Esophagus (tissue), 2 donors: ENCODE measurements around the gene ST6GALNAC2. TPM values are rescaled to one million over a fixed set of nuclear protein-coding genes. Genes with fewer than 3 reads are reported as not detected.
A peak's percentile ranks its signal among the peaks of the same experiment; 100 is the strongest.

Source experiments
- H3K27ac ChIP-seq, 2 donors: one replicate each; pipeline ENCODE4 v1.5.1; 2013; ENCODE audit warnings: low read depth in 2 of 2, mild to moderate bottlenecking in 2 of 2, inconsistent platforms in 1 of 2, low read length in 1 of 2, moderate library complexity in 1 of 2
- H3K27me3 ChIP-seq, 2 donors: one replicate each; pipeline ENCODE4 v1.6.1; 2013; ENCODE audit warnings: low read length in 2 of 2, control low read depth in 1 of 2, mild to moderate bottlenecking in 1 of 2; ENCODE audit not compliant: insufficient read depth in 2 of 2, control insufficient read depth in 1 of 2
- H3K36me3 ChIP-seq, 2 donors: one replicate each; pipeline ENCODE4 v1.6.1; 2013; ENCODE audit warnings: low read length in 1 of 2; ENCODE audit not compliant: control insufficient read depth in 2 of 2, insufficient read depth in 2 of 2
- H3K4me1 ChIP-seq, 2 donors: one replicate each; pipeline ENCODE4 v1.6.1; 2013; ENCODE audit warnings: low read length in 1 of 2; ENCODE audit not compliant: control insufficient read depth in 2 of 2, insufficient read depth in 2 of 2
- H3K4me3 ChIP-seq, 2 donors: one replicate each; pipeline ENCODE4 v1.5.1; 2013; ENCODE audit warnings: low read length in 2 of 2, mild to moderate bottlenecking in 2 of 2, low read depth in 1 of 2, moderate library complexity in 1 of 2
- H3K9me3 ChIP-seq, 2 donors: one replicate each; pipeline ENCODE4 v1.6.1; 2013; ENCODE audit warnings: mild to moderate bottlenecking in 2 of 2, low read depth in 1 of 2, low read length in 1 of 2, moderate library complexity in 1 of 2; ENCODE audit not compliant: control insufficient read depth in 2 of 2, insufficient read depth in 1 of 2
- WGBS, 2 donors: extraction: QIAGEN DNeasy Blood & Tissue Kit; methylation state at CpG; one replicate each; pipeline ENCODE4 v1.1.7; 2013; 5-methylcytosine and 5-hydroxymethylcytosine counted together
- polyA plus RNA-seq, 2 donors: library from polyadenylated mRNA; stranded (reverse); fragments of 200-250 nt; gene quantifications; one replicate each; pipeline ENCODE4 v1.2.3, GENCODE V29; 2013
- donor health status: healthy with polysubstance abuse.
- donor health status: Bipolar disorder and iron deficiency.

The ST6GALNAC2 gene
- polyA plus RNA-seq, 2 donors = 17.5 to 20.2 TPM

GRCh38 chr17:76532072-76532651, 53.5 kb downstream of the ST6GALNAC2 start:
- Histone ChIP-seq H3K4me1 (peaks cover 5 to 27% of the 10 kb centered on the region in 2 donors), H3K9me3 (no peaks in the 10 kb centered on the region), H3K27me3 (no peaks in the 10 kb centered on the region), H3K27ac (peak overlapping the region in 1 of 2 donors; percentile 49), H3K4me3 (no peak overlapping the region), H3K36me3 (peaks cover 0 to 2% of the 10 kb centered on the region in 2 donors)
- 63 to 77% methylated on average over 8 of the region's 8 CpGs for WGBS, 2 donors

- Histone ChIP-seq H3K4me1 (peaks cover 5 to 27% of the 10 kb centered on the region in 2 donors), H3K27ac (peak overlapping the region; percentile 53 to 76), H3K9me3 (no peaks in the 10 kb centered on the region), H3K27me3 (no peaks in the 10 kb centered on the region), H3K36me3 (peaks cover 0 to 2% of the 10 kb centered on the region in 2 donors), H3K4me3 (no peak overlapping the region)
- WGBS, 2 donors = 82 to 86% methylated on average over 17 to 18 of the region's 18 CpGs
Observed at GRCh38 chr17:76531486-76532038, 54.1 kb downstream of the ST6GALNAC2 start.

- 80 to 81% methylated on average over 23 to 32 of the region's 32 CpGs for WGBS, 2 donors
- H3K27me3 ChIP-seq = no peaks in the 10 kb centered on the region
- no peak overlapping the region for H3K4me3 ChIP-seq
- peaks cover 0 to 2% of the 10 kb centered on the region in 2 donors for H3K36me3 ChIP-seq
- H3K9me3 ChIP-seq = no peaks in the 10 kb centered on the region
- peaks cover 5 to 27% of the 10 kb centered on the region in 2 donors for H3K4me1 ChIP-seq
- H3K27ac ChIP-seq = peak overlapping the region; percentile 69 to 76
Observed at GRCh38 chr17:76530811-76531485, 54.7 kb downstream of the ST6GALNAC2 start.

DNA sequence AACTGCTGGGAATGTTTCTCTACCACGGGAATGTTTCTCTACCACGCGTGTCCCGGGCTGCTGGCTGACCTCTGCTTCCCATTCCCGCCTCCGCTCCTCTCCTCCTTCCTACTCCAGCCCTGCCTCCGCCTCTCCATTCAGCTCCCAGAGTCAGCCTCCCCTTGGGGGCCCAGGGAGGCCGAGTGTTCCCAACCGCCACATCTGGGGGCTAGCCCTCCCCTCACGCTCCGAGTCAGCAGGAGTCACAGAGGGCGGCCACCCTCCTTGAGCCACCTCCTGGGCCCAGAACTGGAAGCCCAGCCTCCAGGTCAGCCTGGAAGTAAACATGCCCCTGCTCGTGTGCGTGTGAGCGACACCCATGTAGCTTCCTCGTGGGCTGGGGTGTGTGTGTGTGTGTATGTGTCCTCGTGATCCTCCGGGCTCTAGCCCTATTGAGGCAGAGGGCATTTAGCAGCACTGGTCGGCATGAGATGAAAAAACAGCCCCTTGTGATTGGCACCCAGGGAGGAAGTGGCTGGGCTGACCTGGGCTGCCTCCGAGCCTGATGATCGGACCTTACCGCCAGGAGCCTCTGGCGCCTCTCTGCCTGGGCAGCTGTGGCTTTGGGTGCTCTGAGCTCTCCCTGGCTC, 55.5 kb downstream of the ST6GALNAC2 start:
- 42 to 47% methylated on average over 23 of the region's 23 CpGs for WGBS, 2 donors

GRCh38 chr17:76529224-76530094, 56.2 kb downstream of the ST6GALNAC2 start:
- Histone ChIP-seq H3K9me3 (no peaks in the 10 kb centered on the region), H3K4me1 (peaks cover 3 to 34% of the 10 kb centered on the region in 2 donors), H3K27ac (peak overlapping the region; percentile 69 to 76), H3K36me3 (no peaks in the 10 kb centered on the region), H3K27me3 (no peaks in the 10 kb centered on the region), H3K4me3 (no peak overlapping the region)
- 30 to 36% methylated on average over 20 of the region's 20 CpGs for WGBS, 2 donors

More for the DNA sequence above, 55.5 kb downstream of the ST6GALNAC2 start:
- H3K4me1 ChIP-seq = peaks cover 5 to 28% of the 10 kb centered on the region in 2 donors
- no peaks in the 10 kb centered on the region for H3K9me3 ChIP-seq
- no peak overlapping the region for H3K4me3 ChIP-seq
- H3K27me3 ChIP-seq = no peaks in the 10 kb centered on the region
- no peaks in the 10 kb centered on the region for H3K36me3 ChIP-seq
- peak overlapping the region; percentile 69 to 76 for H3K27ac ChIP-seq

DNA sequence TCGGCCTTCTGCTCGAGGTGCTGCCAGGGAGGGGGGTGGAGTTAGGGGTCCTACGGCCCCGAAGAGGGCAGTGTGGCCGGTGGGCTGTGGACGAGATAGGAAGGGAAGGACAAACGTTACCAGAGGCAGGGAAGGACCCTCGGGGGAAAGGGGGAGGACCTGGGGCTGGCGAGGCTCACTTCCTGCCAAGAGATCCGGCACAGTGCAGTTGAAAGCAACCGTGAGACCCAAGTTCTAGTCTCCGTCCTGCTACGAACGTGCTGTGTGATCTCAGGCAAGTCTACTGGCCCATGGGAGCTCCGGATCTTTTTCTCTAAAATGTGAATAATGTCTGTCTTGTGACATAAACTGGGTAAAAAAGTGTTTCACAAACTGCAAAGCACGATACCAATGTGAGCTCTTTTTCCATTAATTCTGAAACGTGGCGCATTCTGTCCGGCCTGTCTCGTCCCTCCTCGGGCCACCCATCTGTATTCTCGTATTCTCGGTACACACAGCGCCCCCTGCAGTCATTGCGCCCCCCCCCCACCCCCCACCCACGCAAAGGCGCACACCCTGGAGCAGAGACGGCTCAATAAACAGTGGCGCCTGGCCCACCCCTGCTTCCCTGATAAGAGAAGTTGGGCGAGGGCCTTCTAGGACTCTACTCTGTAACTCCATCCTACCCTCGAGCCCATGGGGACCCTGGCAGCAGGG, 57.0 kb downstream of the ST6GALNAC2 start:
- Histone ChIP-seq H3K9me3 (no peaks in the 10 kb centered on the region), H3K4me1 (peaks cover 3 to 35% of the 10 kb centered on the region in 2 donors), H3K4me3 (peak overlapping the region in 1 of 2 donors; percentile 19), H3K27me3 (no peaks in the 10 kb centered on the region), H3K27ac (peak overlapping the region; percentile 69 to 76), H3K36me3 (no peaks in the 10 kb centered on the region)
- 56 to 57% methylated on average over 31 of the region's 31 CpGs for WGBS, 2 donors

- Histone ChIP-seq H3K27me3 (no peaks in the 10 kb centered on the region), H3K4me3 (peak overlapping the region in 1 of 2 donors; percentile 19), H3K4me1 (peaks cover 3 to 35% of the 10 kb centered on the region in 2 donors), H3K27ac (peak overlapping the region; percentile 69 to 76), H3K9me3 (no peaks in the 10 kb centered on the region), H3K36me3 (no peaks in the 10 kb centered on the region)
- WGBS, 2 donors = 73 to 80% methylated on average over 15 of the region's 15 CpGs
Observed at GRCh38 chr17:76528156-76528527, 57.5 kb downstream of the ST6GALNAC2 start.

- no peaks in the 10 kb centered on the region for H3K9me3 ChIP-seq
- 45 to 53% methylated on average over 26 of the region's 26 CpGs for WGBS, 2 donors
Observed at GRCh38 chr17:76527430-76528111, 58.1 kb downstream of the ST6GALNAC2 start.

More at GRCh38 chr17:76527430-76528111, 58.1 kb downstream of the ST6GALNAC2 start:
- Histone ChIP-seq H3K27ac (peak overlapping the region; percentile 47 to 76), H3K27me3 (no peaks in the 10 kb centered on the region), H3K36me3 (no peaks in the 10 kb centered on the region), H3K4me1 (peaks cover 3 to 35% of the 10 kb centered on the region in 2 donors), H3K4me3 (no peak overlapping the region)
